ACC112 (cell line): Measurements from ENCODE around the gene EEF2K.

Experiments
- H2AFZ ChIP-seq: fragments of 200-600 bp; sonication (generic); one replicate; pipeline ENCODE4 v1.6.0; 2017; ENCODE audit warnings: antibody characterized with exemption, low read length; ENCODE audit not compliant: unreplicated experiment
- H3K27ac ChIP-seq: fragments of 200-600 bp; sonication (generic); 2 replicates; pipeline ENCODE4 v1.5.1; 2014; ENCODE audit warnings: low read depth, mild to moderate bottlenecking, antibody characterized with exemption, low read length, moderate library complexity
- H3K27me3 ChIP-seq: fragments of 200-600 bp; sonication (generic); 2 replicates; pipeline ENCODE4 v1.6.1; 2014; ENCODE audit warnings: mild to moderate bottlenecking, antibody characterized with exemption, low read length, moderate library complexity, mixed read lengths; ENCODE audit not compliant: insufficient read depth
- H3K36me3 ChIP-seq: fragments of 200-600 bp; sonication (generic); 2 replicates; pipeline ENCODE4 v1.6.1; 2016; ENCODE audit warnings: mild to moderate bottlenecking, antibody characterized with exemption, low read length, moderate library complexity, mixed read lengths; ENCODE audit not compliant: insufficient read depth
- H3K4me1 ChIP-seq: fragments of 200-600 bp; sonication (generic); one replicate; pipeline ENCODE4 v1.6.1; 2016; ENCODE audit warnings: low read length, mixed read lengths; ENCODE audit not compliant: insufficient read depth, unreplicated experiment, control insufficient read depth
- H3K4me3 ChIP-seq: fragments of 200-600 bp; sonication (generic); 2 replicates; pipeline ENCODE4 v1.5.1; 2014; ENCODE audit warnings: mild to moderate bottlenecking, low read depth, low read length
- H3K79me2 ChIP-seq: fragments of 200-600 bp; sonication (generic); one replicate; pipeline ENCODE4 v1.6.0; 2016; ENCODE audit warnings: low read length; ENCODE audit not compliant: control insufficient read depth, unreplicated experiment, insufficient read depth

Gene EEF2K

GRCh38 chr16:22307838-22308237, 101.8 kb downstream of the EEF2K start:
- H3K36me3 ChIP-seq: 0 out of 2 replicates have a peak, but pooled peaks cover 3% of the 10 kb centered on the region
- H3K4me3 ChIP-seq: no peak overlapping the region
- H3K27me3 ChIP-seq: no peaks in the 10 kb centered on the region
- no peaks in the 10 kb centered on the region for H3K4me1 ChIP-seq
- no peaks in the 10 kb centered on the region for H3K79me2 ChIP-seq
- no peak overlapping the region for H3K27ac ChIP-seq
- H2AFZ ChIP-seq: no peak overlapping the region

GRCh38 chr16:22308824-22309520, 102.9 kb downstream of the EEF2K start:
- Histone ChIP-seq H3K27ac (no peak overlapping the region), H2AFZ (no peak overlapping the region), H3K4me1 (no peaks in the 10 kb centered on the region), H3K79me2 (no peaks in the 10 kb centered on the region), H3K36me3 (0 out of 2 replicates have a peak, but pooled peaks cover 3% of the 10 kb centered on the region), H3K27me3 (no peaks in the 10 kb centered on the region), H3K4me3 (no peak overlapping the region)

GRCh38 chr16:22311520-22311919, 105.4 kb downstream of the EEF2K start:
- H3K79me2 ChIP-seq: no peaks in the 10 kb centered on the region
- H3K27me3 ChIP-seq: no peaks in the 10 kb centered on the region
- 0 out of 2 replicates have a peak, but pooled peaks cover 3% of the 10 kb centered on the region for H3K36me3 ChIP-seq
- H3K4me3 ChIP-seq: no peak overlapping the region
- no peaks in the 10 kb centered on the region for H3K4me1 ChIP-seq
- no peak overlapping the region for H3K27ac ChIP-seq
- H2AFZ ChIP-seq: no peak overlapping the region

- Histone ChIP-seq H3K4me3 (no peak overlapping the region), H3K79me2 (no peaks in the 10 kb centered on the region), H3K27ac (no peak overlapping the region), H3K27me3 (no peaks in the 10 kb centered on the region), H3K4me1 (no peaks in the 10 kb centered on the region), H2AFZ (no peak overlapping the region), H3K36me3 (0 out of 2 replicates have a peak, but pooled peaks cover under 1% of the 10 kb centered on the region)
Measured at GRCh38 chr16:22312897-22313781, 107.1 kb downstream of the EEF2K start.

- no peaks in the 10 kb centered on the region for H3K79me2 ChIP-seq
- no peak overlapping the region for H3K27ac ChIP-seq
- H3K4me3 ChIP-seq: no peak overlapping the region
- H3K27me3 ChIP-seq: no peaks in the 10 kb centered on the region
- no peak overlapping the region for H2AFZ ChIP-seq
- no peaks in the 10 kb centered on the region for H3K36me3 ChIP-seq
- H3K4me1 ChIP-seq: no peaks in the 10 kb centered on the region
Measured at GRCh38 chr16:22313876-22314470, 107.9 kb downstream of the EEF2K start.

GRCh38 chr16:22314661-22315626, 108.9 kb downstream of the EEF2K start:
- no peaks in the 10 kb centered on the region for H3K4me1 ChIP-seq
- H2AFZ ChIP-seq: no peak overlapping the region
- H3K27me3 ChIP-seq: no peaks in the 10 kb centered on the region
- no peak overlapping the region for H3K4me3 ChIP-seq
- no peak overlapping the region for H3K27ac ChIP-seq
- H3K79me2 ChIP-seq: no peaks in the 10 kb centered on the region
- H3K36me3 ChIP-seq: no peaks in the 10 kb centered on the region

- Histone ChIP-seq H3K27ac (no peak overlapping the region), H3K36me3 (no peaks in the 10 kb centered on the region), H3K27me3 (no peaks in the 10 kb centered on the region)
Measured at GRCh38 chr16:22315979-22316378, 109.9 kb downstream of the EEF2K start.

GRCh38 chr16:22316411-22316811, 110.3 kb downstream of the EEF2K start:
- Histone ChIP-seq H3K4me1 (no peaks in the 10 kb centered on the region), H3K27me3 (no peaks in the 10 kb centered on the region), H3K27ac (no peak overlapping the region), H3K4me3 (no peak overlapping the region), H3K36me3 (no peaks in the 10 kb centered on the region), H2AFZ (no peak overlapping the region), H3K79me2 (no peaks in the 10 kb centered on the region)

More at GRCh38 chr16:22315979-22316378, 109.9 kb downstream of the EEF2K start:
- H2AFZ ChIP-seq: no peak overlapping the region
- H3K4me3 ChIP-seq: no peak overlapping the region
- no peaks in the 10 kb centered on the region for H3K4me1 ChIP-seq
- H3K79me2 ChIP-seq: no peaks in the 10 kb centered on the region

GRCh38 chr16:22317001-22317530, 111.0 kb downstream of the EEF2K start:
- Histone ChIP-seq H2AFZ (no peak overlapping the region), H3K36me3 (no peaks in the 10 kb centered on the region), H3K27me3 (no peaks in the 10 kb centered on the region), H3K4me1 (no peaks in the 10 kb centered on the region), H3K27ac (no peak overlapping the region), H3K79me2 (no peaks in the 10 kb centered on the region), H3K4me3 (no peak overlapping the region)

GRCh38 chr16:22317625-22318024, 111.5 kb downstream of the EEF2K start:
- Histone ChIP-seq H3K79me2 (no peaks in the 10 kb centered on the region), H2AFZ (no peak overlapping the region), H3K27me3 (no peaks in the 10 kb centered on the region), H3K36me3 (no peaks in the 10 kb centered on the region), H3K4me1 (no peaks in the 10 kb centered on the region), H3K4me3 (no peak overlapping the region), H3K27ac (no peak overlapping the region)
